DND-41 (cell line): ENCODE results near the gene FAM170B.

Experiments
- ATAC-seq: fragments of 200-7000 bp; cut with Tn5 transposase; 3 replicates; pipeline ENCODE4 v1.9.1; 2021; ENCODE audit warnings: low read depth; ENCODE audit not compliant: insufficient read depth
- DNase-seq: peaks from one replicate; pipeline ENCODE4 v3.0.0-alpha.2; 2020
- H2AFZ ChIP-seq: 2 replicates; pipeline ENCODE4 v1.6.0; 2012; ENCODE audit warnings: low read depth, low read length
- H3K27ac ChIP-seq: 2 replicates; pipeline ENCODE4 v1.5.1; 2012; ENCODE audit warnings: low read length, inconsistent platforms
- H3K27me3 ChIP-seq: fragments of 200-600 bp; sonication (generic); 2 replicates; pipeline ENCODE4 v1.6.0; 2012; ENCODE audit warnings: low read length, mild to moderate bottlenecking, inconsistent platforms; ENCODE audit not compliant: insufficient read depth, poor library complexity
- H3K36me3 ChIP-seq: 2 replicates; pipeline ENCODE4 v1.5.1; 2012; ENCODE audit warnings: low read length, inconsistent platforms; ENCODE audit not compliant: insufficient read depth
- H3K4me1 ChIP-seq: 2 replicates; pipeline ENCODE4 v1.5.1; 2012; ENCODE audit warnings: mild to moderate bottlenecking, low read length; ENCODE audit not compliant: insufficient read depth
- H3K4me2 ChIP-seq: 2 replicates; pipeline ENCODE4 v1.6.0; 2012; ENCODE audit warnings: mild to moderate bottlenecking, moderate library complexity, low read length, inconsistent platforms; ENCODE audit not compliant: insufficient read depth
- H3K4me3 ChIP-seq, 2 experiments: fragments of 200-600 bp in 1 of 2; shearing (Covaris generic) in 1 of 2; 2 replicates each; pipeline ENCODE4 v1.5.1; 2012 to 2016; ENCODE audit warnings: inconsistent platforms in 2 of 2, low read length in 2 of 2, mild to moderate bottlenecking in 2 of 2, low read depth in 1 of 2, moderate library complexity in 1 of 2
- H3K79me2 ChIP-seq: 2 replicates; pipeline ENCODE4 v1.6.0; 2012; ENCODE audit warnings: low read length, inconsistent platforms; ENCODE audit not compliant: insufficient read depth
- H3K9ac ChIP-seq: 2 replicates; pipeline ENCODE4 v1.6.0; 2012; ENCODE audit warnings: low read depth, mild to moderate bottlenecking, inconsistent platforms, low read length, moderate library complexity
- H3K9me3 ChIP-seq: 2 replicates; pipeline ENCODE4 v1.5.1; 2012; ENCODE audit warnings: low read length, moderate library complexity, mild to moderate bottlenecking, inconsistent platforms; ENCODE audit not compliant: insufficient read depth, severe bottlenecking
- H4K20me1 ChIP-seq: 2 replicates; pipeline ENCODE4 v1.6.0; 2012; ENCODE audit warnings: low read length; ENCODE audit not compliant: insufficient read depth
- CTCF ChIP-seq: IDR thresholded peaks from 2 replicates; pipeline ENCODE4 v1.5.1; 2012; ENCODE audit warnings: borderline replicate concordance, low read length, moderate library complexity, mild to moderate bottlenecking; ENCODE audit not compliant: poor library complexity, severe bottlenecking; ENCODE audit errors: extremely low read depth
- EZH2 ChIP-seq: IDR thresholded peaks from 3 replicates; pipeline ENCODE4 v1.6.1; 2012; ENCODE audit warnings: borderline replicate concordance, low read depth, mild to moderate bottlenecking, moderate library complexity, low read length, inconsistent platforms; ENCODE audit not compliant: severe bottlenecking

The FAM170B gene

GRCh38 chr10:49112851-49113250 lies 21.0 kb downstream of the FAM170B start:
- ATAC-seq: no peak
- H3K4me3 ChIP-seq: no peak overlapping the region

GRCh38 chr10:49112098-49112497 lies 21.7 kb downstream of the FAM170B start:
- H3K4me2 ChIP-seq: no peak overlapping the region
- H3K4me3 ChIP-seq: no peak overlapping the region
- no peaks in the 10 kb centered on the region for H3K4me1 ChIP-seq
- H2AFZ ChIP-seq: no peak overlapping the region
- TF ChIP-seq CTCF (no peak), EZH2 (no peak)
- H3K27me3 ChIP-seq: no peaks in the 10 kb centered on the region
- DNase-seq (no peak), ATAC-seq (no peak)
- H4K20me1 ChIP-seq: no peaks in the 10 kb centered on the region
- no peaks in the 10 kb centered on the region for H3K36me3 ChIP-seq
- no peaks in the 10 kb centered on the region for H3K79me2 ChIP-seq
- H3K27ac ChIP-seq: no peak overlapping the region
- H3K9ac ChIP-seq: no peak overlapping the region
- no peaks in the 10 kb centered on the region for H3K9me3 ChIP-seq

More at GRCh38 chr10:49112851-49113250, 21.0 kb downstream of the FAM170B start:
- no peak for TF ChIP-seq CTCF
- no peak for TF ChIP-seq EZH2
- Histone ChIP-seq H3K27me3 (no peaks in the 10 kb centered on the region), H3K9ac (no peak overlapping the region), H4K20me1 (no peaks in the 10 kb centered on the region), H3K27ac (no peak overlapping the region), H2AFZ (no peak overlapping the region), H3K4me1 (no peaks in the 10 kb centered on the region), H3K9me3 (no peaks in the 10 kb centered on the region), H3K79me2 (no peaks in the 10 kb centered on the region), H3K36me3 (no peaks in the 10 kb centered on the region), H3K4me2 (no peak overlapping the region)
- DNase-seq: no peak

- DNase-seq (no peak), ATAC-seq (no peak)
- no peaks in the 10 kb centered on the region for H4K20me1 ChIP-seq
- no peaks in the 10 kb centered on the region for H3K36me3 ChIP-seq
- no peak overlapping the region for H2AFZ ChIP-seq
- H3K4me2 ChIP-seq: no peak overlapping the region
- H3K9me3 ChIP-seq: no peaks in the 10 kb centered on the region
- no peaks in the 10 kb centered on the region for H3K4me1 ChIP-seq
- H3K79me2 ChIP-seq: no peaks in the 10 kb centered on the region
- H3K4me3 ChIP-seq: no peak overlapping the region
- no peak overlapping the region for H3K9ac ChIP-seq
- no peak overlapping the region for H3K27ac ChIP-seq
- H3K27me3 ChIP-seq: no peaks in the 10 kb centered on the region
- no peak for TF ChIP-seq CTCF
- no peak for TF ChIP-seq EZH2
Measured at GRCh38 chr10:49111320-49111698, 22.5 kb downstream of the FAM170B start.
